CD4-positive, alpha-beta T cell treated with Interleukin-2 at 100 ng/mL for 4 hours (primary cell): ENCODE data around the gene ACOX2.
"Not testable (repeated sequence)": the region's sequence is repeated elsewhere in the genome, so short reads cannot be mapped to it uniquely, and the experiment has no call there.

Experiments
- DNase-seq: peaks from one replicate; pipeline ENCODE4 v3.0.0-alpha.2; 2020; ENCODE audit warnings: low spot score

ACOX2 gene

GRCh38 chr3:58534592-58535494 is 2.1 kb downstream of the ACOX2 start:
- DNase-seq = no peak

- DNase-seq = peak; percentile 85
Observed at GRCh38 chr3:58532794-58533220, 4.2 kb downstream of the ACOX2 start.

- DNase-seq = no peak
Observed at GRCh38 chr3:58531956-58532355, 5.0 kb downstream of the ACOX2 start.

GRCh38 chr3:58531555-58531954 is 5.4 kb downstream of the ACOX2 start:
- no peak for DNase-seq

GRCh38 chr3:58530354-58530865 is 6.6 kb downstream of the ACOX2 start:
- DNase-seq = no peak

GRCh38 chr3:58529516-58530353 is 7.3 kb downstream of the ACOX2 start:
- no peak for DNase-seq

- no peak for DNase-seq
Observed at GRCh38 chr3:58528629-58529028, 8.4 kb downstream of the ACOX2 start.

GRCh38 chr3:58527440-58527839 is 9.6 kb downstream of the ACOX2 start:
- DNase-seq = not testable (repeated sequence)

- DNase-seq = no peak
Observed at GRCh38 chr3:58526515-58526957, 10.5 kb downstream of the ACOX2 start.

- DNase-seq = no peak
Observed at GRCh38 chr3:58524326-58524888, 12.6 kb downstream of the ACOX2 start.

- no peak for DNase-seq
Observed at GRCh38 chr3:58522759-58523425, 14.1 kb downstream of the ACOX2 start.

GRCh38 chr3:58521917-58522631 is 14.9 kb downstream of the ACOX2 start:
- DNase-seq = no peak

- DNase-seq = no peak
Observed at GRCh38 chr3:58521336-58521670, 15.7 kb downstream of the ACOX2 start.

GRCh38 chr3:58520403-58521335 is 16.3 kb downstream of the ACOX2 start:
- no peak for DNase-seq

- no peak for DNase-seq
Observed at GRCh38 chr3:58519668-58520402, 17.2 kb downstream of the ACOX2 start.

GRCh38 chr3:58518291-58518789 is 18.6 kb downstream of the ACOX2 start:
- no peak for DNase-seq

GRCh38 chr3:58514405-58514804 is 22.6 kb downstream of the ACOX2 start:
- DNase-seq = no peak

GRCh38 chr3:58508437-58508836 is 28.6 kb downstream of the ACOX2 start:
- no peak for DNase-seq
